CD1c-positive myeloid dendritic cell (primary cell): ENCODE measurements around the gene FNDC3B.

ENCODE experiments used
- DNase-seq: peaks from one replicate; pipeline ENCODE4 v3.0.0-alpha.2; 2016; ENCODE audit errors: extremely low spot score

FNDC3B gene

GRCh38 chr3:172309059-172309458 is 269.7 kb downstream of the FNDC3B start:
- DNase-seq: no peak

GRCh38 chr3:172309741-172310427 is 270.5 kb downstream of the FNDC3B start:
- DNase-seq: peak; percentile 19

- no peak for DNase-seq
Observed at GRCh38 chr3:172310428-172310760, 271.0 kb downstream of the FNDC3B start.

- DNase-seq: no peak
Observed at GRCh38 chr3:172311217-172311616, 271.8 kb downstream of the FNDC3B start.

- DNase-seq: no peak
Observed at GRCh38 chr3:172312001-172312400, 272.6 kb downstream of the FNDC3B start.

GRCh38 chr3:172312711-172313110 is 273.3 kb downstream of the FNDC3B start:
- no peak for DNase-seq

- DNase-seq: no peak
Observed at GRCh38 chr3:172313671-172314070, 274.3 kb downstream of the FNDC3B start.

GRCh38 chr3:172314591-172315160 is 275.3 kb downstream of the FNDC3B start:
- no peak for DNase-seq

- peak; percentile 54 for DNase-seq
Observed at GRCh38 chr3:172315401-172316091, 276.2 kb downstream of the FNDC3B start.

- DNase-seq: no peak
Observed at GRCh38 chr3:172316758-172317157, 277.4 kb downstream of the FNDC3B start.

GRCh38 chr3:172317481-172317880 is 278.1 kb downstream of the FNDC3B start:
- no peak for DNase-seq

GRCh38 chr3:172317984-172318383 is 278.6 kb downstream of the FNDC3B start:
- peak; percentile 87 for DNase-seq

- DNase-seq: no peak
Observed at GRCh38 chr3:172319595-172319994, 280.2 kb downstream of the FNDC3B start.

GRCh38 chr3:172320468-172320867 is 281.1 kb downstream of the FNDC3B start:
- DNase-seq: peak; percentile 24

GRCh38 chr3:172321035-172321434 is 281.7 kb downstream of the FNDC3B start:
- peak; percentile 56 for DNase-seq

GRCh38 chr3:172323894-172324610 is 284.7 kb downstream of the FNDC3B start:
- DNase-seq: no peak

GRCh38 chr3:172324611-172325203 is 285.3 kb downstream of the FNDC3B start:
- DNase-seq: no peak

GRCh38 chr3:172325461-172325860 is 286.1 kb downstream of the FNDC3B start:
- no peak for DNase-seq

- DNase-seq: no peak
Observed at GRCh38 chr3:172326993-172327392, 287.6 kb downstream of the FNDC3B start.

GRCh38 chr3:172328282-172328681 is 288.9 kb downstream of the FNDC3B start:
- no peak for DNase-seq

- DNase-seq: no peak
Observed at GRCh38 chr3:172329070-172329469, 289.7 kb downstream of the FNDC3B start.

GRCh38 chr3:172330413-172330812 is 291.0 kb downstream of the FNDC3B start:
- DNase-seq: no peak
